MM.1S (cell line): ENCODE measurements around the gene SNAI3.

Experiments used
- EZH2 ChIP-seq: fragments of 300-600 bp; sonication (generic); optimal IDR thresholded peaks from 2 replicates; pipeline ENCODE3; 2017; ENCODE audit warnings: low read depth, mild to moderate bottlenecking, antibody characterized with exemption, low read length, mixed read lengths
- EZH2phosphoT487 ChIP-seq: fragments of 300-600 bp; sonication (generic); IDR thresholded peaks from 2 replicates; pipeline ENCODE4 v1.6.1; 2018; ENCODE audit warnings: antibody characterized with exemption, low read length
- TF ChIP-seq, protein P1 (sequence below): fragments of 300-600 bp; sonication (generic); IDR thresholded peaks from 2 replicates; pipeline ENCODE4 v1.5.1; 2016; ENCODE audit warnings: antibody characterized with exemption, low read length, mixed read lengths

DNA sequence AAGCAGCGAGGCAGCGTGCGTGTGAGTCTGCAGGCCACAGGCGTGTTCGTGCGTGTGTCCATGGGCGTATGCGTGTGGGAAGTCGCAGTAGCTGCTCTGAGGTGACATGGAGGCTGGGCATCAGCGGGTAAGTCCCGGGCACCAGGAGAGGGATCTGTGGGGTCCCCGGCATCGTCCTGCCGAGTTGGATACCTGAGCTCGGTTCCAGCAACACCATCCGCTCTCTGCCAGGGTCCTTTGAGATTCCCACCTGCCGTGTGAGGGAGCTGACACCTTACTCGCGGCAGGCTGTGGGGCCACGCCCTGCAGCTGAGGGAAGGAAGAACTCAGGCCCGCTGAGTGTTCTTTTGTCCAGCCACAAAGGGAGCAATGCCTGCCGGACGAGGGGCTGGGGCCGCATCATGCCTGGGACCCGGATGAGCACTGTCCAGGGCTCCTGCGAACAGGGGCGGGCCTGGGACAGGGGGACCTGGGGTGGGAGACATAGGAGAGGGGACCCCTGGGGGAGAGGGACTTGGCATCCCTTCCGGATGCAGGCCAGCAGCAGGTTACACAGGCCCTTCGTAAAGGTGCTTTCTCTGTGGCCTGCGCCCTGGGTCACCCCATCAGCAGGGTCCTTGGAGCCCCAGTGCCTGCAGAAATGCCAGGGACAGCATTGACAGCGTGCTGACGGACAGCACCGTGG lies 5.0 kb upstream of the SNAI3 start:
- TF ChIP-seq, protein P1, sequence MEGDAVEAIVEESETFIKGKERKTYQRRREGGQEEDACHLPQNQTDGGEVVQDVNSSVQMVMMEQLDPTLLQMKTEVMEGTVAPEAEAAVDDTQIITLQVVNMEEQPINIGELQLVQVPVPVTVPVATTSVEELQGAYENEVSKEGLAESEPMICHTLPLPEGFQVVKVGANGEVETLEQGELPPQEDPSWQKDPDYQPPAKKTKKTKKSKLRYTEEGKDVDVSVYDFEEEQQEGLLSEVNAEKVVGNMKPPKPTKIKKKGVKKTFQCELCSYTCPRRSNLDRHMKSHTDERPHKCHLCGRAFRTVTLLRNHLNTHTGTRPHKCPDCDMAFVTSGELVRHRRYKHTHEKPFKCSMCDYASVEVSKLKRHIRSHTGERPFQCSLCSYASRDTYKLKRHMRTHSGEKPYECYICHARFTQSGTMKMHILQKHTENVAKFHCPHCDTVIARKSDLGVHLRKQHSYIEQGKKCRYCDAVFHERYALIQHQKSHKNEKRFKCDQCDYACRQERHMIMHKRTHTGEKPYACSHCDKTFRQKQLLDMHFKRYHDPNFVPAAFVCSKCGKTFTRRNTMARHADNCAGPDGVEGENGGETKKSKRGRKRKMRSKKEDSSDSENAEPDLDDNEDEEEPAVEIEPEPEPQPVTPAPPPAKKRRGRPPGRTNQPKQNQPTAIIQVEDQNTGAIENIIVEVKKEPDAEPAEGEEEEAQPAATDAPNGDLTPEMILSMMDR, result no peak
- TF ChIP-seq EZH2 (no peak), EZH2phosphoT487 (no peak)
